K562 (cell line): ENCODE data around the gene SMIM10L1. TPM values are rescaled to one million over a fixed set of nuclear protein-coding genes. Genes with fewer than 3 reads are reported as not detected.

Experiments
- CBX3 ChIP-seq, 2 experiments: IDR thresholded peaks; 1 replicate in 1 of 2; 2 replicates in 1 of 2; pipeline ENCODE4 v1.6.1; 2012; ENCODE audit warnings: inconsistent platforms in 2 of 2, low read length in 2 of 2, borderline replicate concordance in 1 of 2, control low read depth in 1 of 2
- E2F4 ChIP-seq: sonication (generic); formaldehyde crosslinking; IDR thresholded peaks from 2 replicates; pipeline ENCODE4 v1.8.0; 2022; ENCODE audit warnings: mild to moderate bottlenecking, low read depth, missing genetic modification reagents
- ETV5 ChIP-seq: sonication (generic); formaldehyde crosslinking; IDR thresholded peaks from 2 replicates; pipeline ENCODE4 v1.4.0; 2020; ENCODE audit warnings: low read depth, mild to moderate bottlenecking, missing genetic modification reagents
- HMG20A ChIP-seq: fragments of 450-650 bp; formaldehyde crosslinking; conservative IDR thresholded peaks from 2 replicates; pipeline ENCODE4 v1.4.0; 2020; ENCODE audit warnings: mild to moderate bottlenecking, mixed read lengths
- L3MBTL2 ChIP-seq: fragments of 450-650 bp; IDR thresholded peaks from 2 replicates; pipeline ENCODE4 v1.6.1; 2016; ENCODE audit warnings: mild to moderate bottlenecking, moderate library complexity
- LARP7 ChIP-seq: fragments of 450-650 bp; IDR thresholded peaks from 2 replicates; pipeline ENCODE4 v1.6.1; 2016
- MTF1 ChIP-seq: fragments of 250-450 bp; sonication (Bioruptor Pico); IDR thresholded peaks from 2 replicates; pipeline ENCODE4 v1.9.0; 2021; ENCODE audit warnings: moderate library complexity, mild to moderate bottlenecking, inconsistent platforms, borderline replicate concordance
- MXI1 ChIP-seq: IDR thresholded peaks from 2 replicates; pipeline ENCODE4 v1.6.1; 2011; ENCODE audit warnings: low read depth, mild to moderate bottlenecking, improper control_type of control experiment, low read length
- NCOA1 ChIP-seq: fragments of 450-650 bp; IDR thresholded peaks from 2 replicates; pipeline ENCODE4 v1.6.1; 2016; ENCODE audit warnings: low read depth
- POLR3A ChIP-seq: IDR thresholded peaks from 2 replicates; pipeline ENCODE4 v1.6.1; 2011; ENCODE audit warnings: borderline replicate concordance, mild to moderate bottlenecking, moderate library complexity; ENCODE audit not compliant: insufficient read length, insufficient read depth; ENCODE audit errors: extremely low read depth
- RBM14 ChIP-seq: fragments of 200-400 bp; formaldehyde crosslinking; IDR thresholded peaks from 2 replicates; pipeline ENCODE4 v1.6.1; 2018; ENCODE audit warnings: low read depth, mild to moderate bottlenecking, low read length, moderate library complexity, borderline replicate concordance; ENCODE audit not compliant: insufficient read depth
- RBM25 ChIP-seq: fragments of 200-400 bp; formaldehyde crosslinking; IDR thresholded peaks from 2 replicates; pipeline ENCODE4 v1.6.1; 2018; ENCODE audit warnings: low read length, low read depth, moderate library complexity; ENCODE audit not compliant: severe bottlenecking
- SIN3A ChIP-seq, 2 experiments: fragments of 150-350 bp in 1 of 2; IDR thresholded peaks; 2 replicates each; pipeline ENCODE4 v1.6.1; 2011 to 2016; ENCODE audit warnings: borderline replicate concordance in 2 of 2, low read depth in 2 of 2, low read length in 2 of 2, mild to moderate bottlenecking in 2 of 2, moderate library complexity in 2 of 2; ENCODE audit not compliant: control insufficient read depth in 1 of 2
- SNIP1 ChIP-seq: fragments of 450-650 bp; IDR thresholded peaks from 2 replicates; pipeline ENCODE4 v1.7.1; 2017; ENCODE audit warnings: low read depth, mild to moderate bottlenecking
- TFAP4 ChIP-seq: sonication (generic); formaldehyde crosslinking; IDR thresholded peaks from 2 replicates; pipeline ENCODE4 v1.8.0; 2022; ENCODE audit warnings: missing genetic modification reagents, mild to moderate bottlenecking, moderate library complexity, borderline replicate concordance
- polyA plus RNA-seq, 8 experiments: library from polyadenylated mRNA; depleted of rRNA in 4 of 8; stranded (reverse) in 5 of 8; unstranded in 3 of 8; fragments of >200 nt; fragmentation: Nextera tagmentation in 2 of 8; fragmentation: Illumina TruSeq in 1 of 8; extraction: Ambion mirVana in 2 of 8; extraction: Trizol in 1 of 8; gene quantifications; 2 replicates each; pipeline versions ENCODE4 v1.2.1 to v1.2.3, GENCODE V29; 2011 to 2014; ENCODE audit warnings: inconsistent platforms in 1 of 8, missing spikeins in 1 of 8
- total RNA-seq, 7 experiments: library from RNA; depleted of rRNA in 6 of 7; stranded (reverse); fragments of >200 nt in 6 of 7; fragmentation: Illumina TruSeq in 2 of 7; extraction: Trizol in 2 of 7; gene quantifications; 2 replicates each; pipeline versions ENCODE4 v1.2.1 to v1.2.3, GENCODE V29; 2011 to 2021; ENCODE audit warnings: low replicate concordance in 1 of 7
- TF ChIP-seq, protein P1 (sequence below): sonication (generic); IDR thresholded peaks from 2 replicates; pipeline ENCODE4 v1.6.1; 2016
- TF ChIP-seq, protein P2 (sequence below): fragments of 150-350 bp; conservative IDR thresholded peaks from 2 replicates; pipeline ENCODE4 v1.6.1; 2014; ENCODE audit warnings: low read length

SMIM10L1 gene
- total and polyA plus RNA-seq, 9 of the 15 experiments (the other 6 are each of a cell fraction or from before 2014, with no cell fraction given): 3.0 to 12.1 (median 9.0) TPM

GRCh38 chr12:11171145-11171968, at the start of gene SMIM10L1 (continued):
- TF ChIP-seq MTF1 (no peak), TFAP4 (CRISPR knock-in tag) (peak; percentile 53; the same call in 1 of the 2 replicates), LARP7 (no peak), L3MBTL2 (peak; percentile 49), CBX3 (IDR thresholded peaks at IDR 0.05; ENCODE audit: borderline replicate concordance in 1 of 2, low read length in 2 of 2) (no peak), POLR3A (no peak), ETV5 (CRISPR knock-in tag) (0 out of 2 replicates have a peak, but pooled peaks have one; percentile 56), RBM14 (no peak), SNIP1 (no peak), SIN3A (IDR thresholded peaks at IDR 0.05; ENCODE audit: borderline replicate concordance in 2 of 2, control insufficient read depth in 1 of 2, low read depth in 2 of 2, low read length in 2 of 2) (no peak; a peak in 2 of 4 replicates), MXI1 (no peak), E2F4 (CRISPR knock-in tag) (no peak; the same call in 1 of the 2 replicates), RBM25 (peak; percentile 74), NCOA1 (no peak), HMG20A (no peak)
- TF ChIP-seq, protein P1, sequence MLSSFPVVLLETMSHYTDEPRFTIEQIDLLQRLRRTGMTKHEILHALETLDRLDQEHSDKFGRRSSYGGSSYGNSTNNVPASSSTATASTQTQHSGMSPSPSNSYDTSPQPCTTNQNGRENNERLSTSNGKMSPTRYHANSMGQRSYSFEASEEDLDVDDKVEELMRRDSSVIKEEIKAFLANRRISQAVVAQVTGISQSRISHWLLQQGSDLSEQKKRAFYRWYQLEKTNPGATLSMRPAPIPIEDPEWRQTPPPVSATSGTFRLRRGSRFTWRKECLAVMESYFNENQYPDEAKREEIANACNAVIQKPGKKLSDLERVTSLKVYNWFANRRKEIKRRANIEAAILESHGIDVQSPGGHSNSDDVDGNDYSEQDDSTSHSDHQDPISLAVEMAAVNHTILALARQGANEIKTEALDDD: peak; percentile 18; the same call in 1 of the 2 replicates
- TF ChIP-seq, protein P2, sequence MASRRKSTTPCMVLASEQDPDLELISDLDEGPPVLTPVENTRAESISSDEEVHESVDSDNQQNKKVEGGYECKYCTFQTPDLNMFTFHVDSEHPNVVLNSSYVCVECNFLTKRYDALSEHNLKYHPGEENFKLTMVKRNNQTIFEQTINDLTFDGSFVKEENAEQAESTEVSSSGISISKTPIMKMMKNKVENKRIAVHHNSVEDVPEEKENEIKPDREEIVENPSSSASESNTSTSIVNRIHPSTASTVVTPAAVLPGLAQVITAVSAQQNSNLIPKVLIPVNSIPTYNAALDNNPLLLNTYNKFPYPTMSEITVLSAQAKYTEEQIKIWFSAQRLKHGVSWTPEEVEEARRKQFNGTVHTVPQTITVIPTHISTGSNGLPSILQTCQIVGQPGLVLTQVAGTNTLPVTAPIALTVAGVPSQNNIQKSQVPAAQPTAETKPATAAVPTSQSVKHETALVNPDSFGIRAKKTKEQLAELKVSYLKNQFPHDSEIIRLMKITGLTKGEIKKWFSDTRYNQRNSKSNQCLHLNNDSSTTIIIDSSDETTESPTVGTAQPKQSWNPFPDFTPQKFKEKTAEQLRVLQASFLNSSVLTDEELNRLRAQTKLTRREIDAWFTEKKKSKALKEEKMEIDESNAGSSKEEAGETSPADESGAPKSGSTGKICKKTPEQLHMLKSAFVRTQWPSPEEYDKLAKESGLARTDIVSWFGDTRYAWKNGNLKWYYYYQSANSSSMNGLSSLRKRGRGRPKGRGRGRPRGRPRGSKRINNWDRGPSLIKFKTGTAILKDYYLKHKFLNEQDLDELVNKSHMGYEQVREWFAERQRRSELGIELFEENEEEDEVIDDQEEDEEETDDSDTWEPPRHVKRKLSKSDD: 0 out of 2 replicates have a peak, but pooled peaks have one; percentile 56
